Measurements from ENCODE around the gene EBLN1.
A peak's percentile ranks its signal among the peaks of the same experiment; 100 is the strongest.

- TF ChIP-seq POLR2A (IDR thresholded peaks at IDR 0.05), result no peak
- no peak for TF ChIP-seq CTCF (IDR thresholded peaks at IDR 0.05)
- peak; percentile 76 to 91 (median 89) for TF ChIP-seq POLR2AphosphoS5 (IDR thresholded peaks at IDR 0.05)
These were observed 11.4 kb upstream of the EBLN1 start for GRCh38 chr10:22228943-22229801.

Measured in breast epithelium (tissue), 3 donors.